ENCODE data around the gene FAM241B.

Gene FAM241B

GRCh38 chr10:69629897-69630650, at the start of gene FAM241B:
TSS of gene FAM241B (plus strand) at chr10:69630247. CDS start at chr10:69631744, 1,497 bp downstream.
- peak; percentile 55 to 65 for DNase-seq

DNA sequence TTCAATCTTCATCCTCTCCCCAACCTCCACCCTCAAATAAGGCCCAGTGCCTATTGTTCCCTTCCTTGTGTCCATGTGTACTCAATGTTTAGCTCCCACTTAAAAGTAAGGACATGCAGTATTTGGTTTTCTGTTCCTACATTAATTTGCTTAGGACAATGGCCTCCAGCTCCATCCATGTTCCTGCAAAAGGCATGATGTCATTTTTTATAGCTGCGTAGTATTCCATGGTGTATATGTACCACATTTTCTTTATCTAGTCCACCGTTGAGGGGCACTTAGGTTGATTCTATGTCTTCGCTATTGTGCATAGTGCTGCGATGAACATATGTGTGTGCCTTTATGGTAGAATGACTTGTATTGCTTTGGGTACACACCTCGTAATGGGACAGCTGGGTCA, 49.6 kb upstream of the FAM241B start:
- no peak for TF ChIP-seq GATA1 (IDR thresholded peaks at IDR 0.05; ENCODE audit: low read depth, low read length)
- no peak for TF ChIP-seq POLR2A (IDR thresholded peaks at IDR 0.05; ENCODE audit: low read length)
- DNase-seq = no peak

More at GRCh38 chr10:69629897-69630650, at the start of gene FAM241B:
- TF ChIP-seq GATA1 (IDR thresholded peaks at IDR 0.05; ENCODE audit: low read depth, low read length) (no peak), POLR2A (IDR thresholded peaks at IDR 0.05; ENCODE audit: low read length) (no peak)

GRCh38 chr10:69583106-69583505, 46.9 kb upstream of the FAM241B start:
- TF ChIP-seq POLR2A (IDR thresholded peaks at IDR 0.05; ENCODE audit: low read length) = no peak
- TF ChIP-seq GATA1 (IDR thresholded peaks at IDR 0.05; ENCODE audit: low read depth, low read length) = no peak
- no peak for DNase-seq

- no peak for DNase-seq
- TF ChIP-seq POLR2A (IDR thresholded peaks at IDR 0.05; ENCODE audit: low read length) (no peak), GATA1 (IDR thresholded peaks at IDR 0.05; ENCODE audit: low read depth, low read length) (no peak)
These were observed 45.4 kb upstream of the FAM241B start for GRCh38 chr10:69584624-69585023.

GRCh38 chr10:69588358-69588757, 41.7 kb upstream of the FAM241B start:
- no peak for DNase-seq
- no peak for TF ChIP-seq POLR2A (IDR thresholded peaks at IDR 0.05; ENCODE audit: low read length)
- TF ChIP-seq GATA1 (IDR thresholded peaks at IDR 0.05; ENCODE audit: low read depth, low read length) = no peak

- no peak for DNase-seq
- no peak for TF ChIP-seq GATA1 (IDR thresholded peaks at IDR 0.05; ENCODE audit: low read depth, low read length)
- TF ChIP-seq POLR2A (IDR thresholded peaks at IDR 0.05; ENCODE audit: low read length) = no peak
These were observed 29.2 kb upstream of the FAM241B start for GRCh38 chr10:69600761-69601330.

GRCh38 chr10:69609077-69609476, 21.0 kb upstream of the FAM241B start:
- TF ChIP-seq GATA1 (IDR thresholded peaks at IDR 0.05; ENCODE audit: low read depth, low read length) (no peak), POLR2A (IDR thresholded peaks at IDR 0.05; ENCODE audit: low read length) (no peak)
- DNase-seq = no peak

- TF ChIP-seq POLR2A (IDR thresholded peaks at IDR 0.05; ENCODE audit: low read length) = no peak
- no peak for TF ChIP-seq GATA1 (IDR thresholded peaks at IDR 0.05; ENCODE audit: low read depth, low read length)
- DNase-seq = no peak
These were observed 17.3 kb upstream of the FAM241B start for GRCh38 chr10:69612760-69613159.

DNA sequence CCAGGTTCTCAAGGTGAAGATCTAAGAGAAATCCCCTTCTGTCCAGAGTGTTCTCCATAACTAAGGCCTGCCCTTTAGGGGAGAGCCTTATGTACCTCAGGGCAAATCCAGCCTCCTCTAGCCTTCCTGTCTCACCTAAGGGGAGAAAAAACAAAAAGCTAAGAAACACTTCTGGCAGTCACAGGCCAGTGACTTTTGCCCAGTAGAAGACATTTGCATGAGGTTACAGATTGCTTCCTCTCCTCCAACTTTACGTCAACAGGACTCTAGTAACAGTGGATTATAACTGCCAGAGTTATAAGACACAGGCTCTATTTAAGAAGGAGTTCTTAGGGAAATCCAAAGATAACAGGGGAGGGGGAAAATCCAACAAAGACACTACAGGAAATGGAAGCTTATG, 15.9 kb upstream of the FAM241B start:
- TF ChIP-seq POLR2A (IDR thresholded peaks at IDR 0.05; ENCODE audit: low read length) (no peak), GATA1 (IDR thresholded peaks at IDR 0.05; ENCODE audit: low read depth, low read length) (no peak)
- no peak for DNase-seq

GRCh38 chr10:69616358-69616757, 13.7 kb upstream of the FAM241B start:
- no peak for TF ChIP-seq POLR2A (IDR thresholded peaks at IDR 0.05; ENCODE audit: low read length)
- TF ChIP-seq GATA1 (IDR thresholded peaks at IDR 0.05; ENCODE audit: low read depth, low read length) = no peak

DNA sequence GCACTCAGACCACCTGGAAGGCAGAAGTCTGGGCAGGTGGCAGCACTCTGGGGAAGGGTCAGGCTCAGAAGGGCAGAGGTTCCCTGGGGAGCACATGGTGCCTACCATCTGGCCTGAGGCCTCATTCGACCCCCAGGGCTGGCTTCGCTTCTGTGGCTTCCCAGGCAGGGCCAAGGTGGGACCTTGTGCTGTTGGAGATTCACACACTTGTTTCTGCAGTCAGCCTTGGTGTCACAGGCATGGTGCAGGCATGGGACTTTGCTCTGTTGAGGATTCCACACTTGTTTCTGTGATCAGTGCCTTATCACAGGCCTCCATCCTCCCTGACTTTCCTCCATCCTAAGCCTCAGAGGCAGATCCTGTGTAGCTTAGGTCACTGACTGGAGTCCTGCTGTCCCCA, 11.3 kb upstream of the FAM241B start:
- DNase-seq = no peak
- TF ChIP-seq POLR2A (IDR thresholded peaks at IDR 0.05; ENCODE audit: low read length) = no peak
- no peak for TF ChIP-seq GATA1 (IDR thresholded peaks at IDR 0.05; ENCODE audit: low read depth, low read length)

More at GRCh38 chr10:69616358-69616757, 13.7 kb upstream of the FAM241B start:
- no peak for DNase-seq

GRCh38 chr10:69619626-69620025, 10.4 kb upstream of the FAM241B start:
- TF ChIP-seq POLR2A (IDR thresholded peaks at IDR 0.05; ENCODE audit: low read length) (no peak), GATA1 (IDR thresholded peaks at IDR 0.05; ENCODE audit: low read depth, low read length) (no peak)
- no peak for DNase-seq

- TF ChIP-seq GATA1 (IDR thresholded peaks at IDR 0.05; ENCODE audit: low read depth, low read length) (no peak), POLR2A (IDR thresholded peaks at IDR 0.05; ENCODE audit: low read length) (no peak)
- DNase-seq = no peak
These were observed 9.4 kb upstream of the FAM241B start for GRCh38 chr10:69620625-69621024.

DNA sequence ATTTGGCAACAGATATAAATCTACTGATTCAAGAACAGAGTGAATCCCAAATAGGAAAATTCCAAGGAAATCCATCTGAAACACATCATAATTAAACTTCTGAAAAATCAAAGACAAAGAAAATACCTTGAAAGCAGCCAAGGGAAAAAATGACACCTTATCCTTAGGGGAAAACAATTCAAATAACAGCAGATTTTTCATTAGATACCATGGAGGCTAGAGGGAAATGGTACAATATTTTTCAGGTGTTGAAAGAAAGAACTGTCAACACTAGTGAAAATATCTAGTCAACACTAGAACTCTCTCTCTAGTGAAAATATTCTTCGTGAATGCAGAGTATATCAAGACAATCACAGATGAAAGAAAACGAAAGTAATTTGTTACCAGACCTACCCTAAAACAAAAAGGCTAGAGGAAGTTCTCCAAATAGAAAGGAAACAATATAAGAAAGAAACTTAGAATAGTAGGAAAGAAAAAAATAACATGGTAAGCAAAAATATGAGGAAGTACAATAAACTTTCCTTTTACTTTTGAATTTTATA, 5.7 kb upstream of the FAM241B start:
- DNase-seq = no peak

GRCh38 chr10:69626826-69627225, 3.2 kb upstream of the FAM241B start:
- no peak for TF ChIP-seq GATA1 (IDR thresholded peaks at IDR 0.05; ENCODE audit: low read depth, low read length)
- no peak for TF ChIP-seq POLR2A (IDR thresholded peaks at IDR 0.05; ENCODE audit: low read length)
- no peak for DNase-seq

More for the DNA sequence above, 5.7 kb upstream of the FAM241B start:
- TF ChIP-seq POLR2A (IDR thresholded peaks at IDR 0.05; ENCODE audit: low read length) (no peak), GATA1 (IDR thresholded peaks at IDR 0.05; ENCODE audit: low read depth, low read length) (no peak)
